RWPE2 (cell line): ENCODE measurements around the gene MPP3.
A peak's percentile ranks its signal among the peaks of the same experiment; 100 is the strongest.
"Not testable (repeated sequence)": the region's sequence is repeated elsewhere in the genome, so short reads cannot be mapped to it uniquely, and the experiment has no call there.

Experiments
- ATAC-seq: fragments of 200-7000 bp; cut with Tn5 transposase; 3 replicates; pipeline ENCODE4 v1.9.1; 2021; ENCODE audit warnings: low read depth
- DNase-seq: peaks from one replicate; pipeline ENCODE4 v3.0.0-alpha.2; 2020; ENCODE audit warnings: low spot score
- H3K27ac ChIP-seq: fragments of 450-650 bp; 2 replicates; pipeline ENCODE4 v1.5.1; 2017; ENCODE audit warnings: mild to moderate bottlenecking; ENCODE audit not compliant: poor library complexity, severe bottlenecking
- H3K27me3 ChIP-seq: fragments of 250-450 bp; sonication (Bioruptor Pico); 2 replicates; pipeline ENCODE4 v1.5.1; 2021; ENCODE audit warnings: mild to moderate bottlenecking, moderate library complexity; ENCODE audit not compliant: insufficient read depth, poor library complexity, severe bottlenecking
- H3K36me3 ChIP-seq: fragments of 250-450 bp; sonication (Bioruptor Pico); 2 replicates; pipeline ENCODE4 v1.5.1; 2020; ENCODE audit warnings: low read depth, mild to moderate bottlenecking, moderate library complexity
- H3K4me1 ChIP-seq: fragments of 250-450 bp; sonication (Bioruptor Pico); 2 replicates; pipeline ENCODE4 v1.5.1; 2021; ENCODE audit warnings: mild to moderate bottlenecking, moderate library complexity; ENCODE audit not compliant: insufficient read depth, poor library complexity, severe bottlenecking
- H3K4me3 ChIP-seq: fragments of 250-450 bp; sonication (Bioruptor Pico); 2 replicates; pipeline ENCODE4 v1.5.1; 2021; ENCODE audit warnings: mild to moderate bottlenecking, moderate library complexity; ENCODE audit not compliant: severe bottlenecking
- H3K9me3 ChIP-seq: fragments of 250-450 bp; sonication (Bioruptor Pico); 2 replicates; pipeline ENCODE4 v1.5.1; 2021; ENCODE audit warnings: mild to moderate bottlenecking, moderate library complexity; ENCODE audit not compliant: severe bottlenecking
- CTCF ChIP-seq: fragments of 450-650 bp; IDR thresholded peaks from one replicate; pipeline ENCODE4 v1.5.1; 2017; ENCODE audit warnings: mild to moderate bottlenecking, moderate library complexity; ENCODE audit not compliant: poor library complexity, severe bottlenecking

MPP3 gene

GRCh38 chr17:43846963-43847371, 14.0 kb upstream of the MPP3 start, which contains the start of gene CD300LG:
Gene CD300LG, plus strand, starts transcription at chr17:43847176. Its CDS starts 41 bp downstream, at chr17:43847217.
- TF ChIP-seq CTCF = no peak
- Histone ChIP-seq H3K27me3 (no peaks in the 10 kb centered on the region), H3K4me1 (no peaks in the 10 kb centered on the region), H3K4me3 (no peak within 1 kb of the TSS), H3K27ac (no peak within 1 kb of the TSS), H3K9me3 (no peaks in the 10 kb centered on the region), H3K36me3 (no peaks in the 10 kb centered on the region)
- no peak for ATAC-seq
- DNase-seq = no peak

GRCh38 chr17:43846221-43846712, 13.3 kb upstream of the MPP3 start:
- Histone ChIP-seq H3K27me3 (no peaks in the 10 kb centered on the region), H3K4me3 (no peak overlapping the region), H3K9me3 (no peaks in the 10 kb centered on the region), H3K4me1 (no peaks in the 10 kb centered on the region), H3K36me3 (no peaks in the 10 kb centered on the region), H3K27ac (no peak overlapping the region)
- TF ChIP-seq CTCF = peak; percentile 96
- ATAC-seq = peak; percentile 96
- no peak for DNase-seq

GRCh38 chr17:43845766-43846165, 12.8 kb upstream of the MPP3 start:
- H3K36me3 ChIP-seq = no peaks in the 10 kb centered on the region
- no peak for ATAC-seq

DNA sequence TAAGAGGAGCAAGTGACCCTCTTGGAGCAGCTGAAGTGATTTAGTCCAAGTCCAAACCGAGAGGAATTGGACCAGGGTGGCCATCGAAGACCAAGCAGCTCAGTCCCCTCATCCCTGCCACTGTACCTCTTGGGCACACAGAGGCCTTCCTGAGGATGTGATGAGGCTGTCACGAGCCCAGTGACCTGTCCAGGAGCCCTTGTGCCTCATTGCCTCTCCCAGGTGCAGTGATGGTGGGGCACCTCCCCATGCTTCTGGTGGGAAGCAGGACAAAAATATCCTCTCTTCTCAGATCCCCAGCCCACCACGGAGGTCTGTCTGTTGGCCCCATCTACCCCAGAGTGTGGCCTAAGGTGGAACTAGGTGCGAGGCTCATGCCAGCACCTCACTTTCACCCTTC, 11.3 kb upstream of the MPP3 start:
- H3K4me3 ChIP-seq = no peak overlapping the region
- H3K4me1 ChIP-seq = peaks cover 3% of the 10 kb centered on the region
- DNase-seq (no peak), ATAC-seq (no peak)
- no peaks in the 10 kb centered on the region for H3K36me3 ChIP-seq
- H3K27me3 ChIP-seq = no peaks in the 10 kb centered on the region
- H3K27ac ChIP-seq = no peak overlapping the region
- no peak for TF ChIP-seq CTCF
- H3K9me3 ChIP-seq = no peaks in the 10 kb centered on the region

More at GRCh38 chr17:43845766-43846165, 12.8 kb upstream of the MPP3 start:
- Histone ChIP-seq H3K27ac (no peak overlapping the region), H3K4me3 (no peak overlapping the region), H3K9me3 (no peaks in the 10 kb centered on the region), H3K27me3 (no peaks in the 10 kb centered on the region), H3K4me1 (no peaks in the 10 kb centered on the region)
- TF ChIP-seq CTCF = no peak
- no peak for DNase-seq

DNA sequence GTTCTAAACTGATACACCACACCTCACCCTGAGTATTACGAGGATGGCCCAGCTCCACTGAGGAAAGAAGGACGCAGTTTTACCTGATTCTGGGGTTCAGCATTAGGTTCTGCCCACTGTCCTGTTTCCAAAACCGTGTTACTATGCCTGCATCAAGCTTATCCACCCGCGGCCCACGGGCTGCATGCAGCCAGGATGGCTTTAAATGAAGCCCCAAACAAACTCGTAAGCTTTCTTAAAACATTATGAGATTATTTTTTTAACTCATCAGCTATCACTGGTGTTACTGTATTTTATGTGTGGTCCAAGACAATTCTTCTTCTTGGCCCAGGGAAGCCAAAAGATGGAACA, 10.0 kb upstream of the MPP3 start:
- no peaks in the 10 kb centered on the region for H3K9me3 ChIP-seq
- DNase-seq = no peak
- H3K36me3 ChIP-seq = no peaks in the 10 kb centered on the region
- H3K27ac ChIP-seq = no peak overlapping the region
- H3K27me3 ChIP-seq = no peaks in the 10 kb centered on the region
- TF ChIP-seq CTCF = no peak
- H3K4me3 ChIP-seq = no peak overlapping the region
- H3K4me1 ChIP-seq = peaks cover 3% of the 10 kb centered on the region
- no peak for ATAC-seq

DNA sequence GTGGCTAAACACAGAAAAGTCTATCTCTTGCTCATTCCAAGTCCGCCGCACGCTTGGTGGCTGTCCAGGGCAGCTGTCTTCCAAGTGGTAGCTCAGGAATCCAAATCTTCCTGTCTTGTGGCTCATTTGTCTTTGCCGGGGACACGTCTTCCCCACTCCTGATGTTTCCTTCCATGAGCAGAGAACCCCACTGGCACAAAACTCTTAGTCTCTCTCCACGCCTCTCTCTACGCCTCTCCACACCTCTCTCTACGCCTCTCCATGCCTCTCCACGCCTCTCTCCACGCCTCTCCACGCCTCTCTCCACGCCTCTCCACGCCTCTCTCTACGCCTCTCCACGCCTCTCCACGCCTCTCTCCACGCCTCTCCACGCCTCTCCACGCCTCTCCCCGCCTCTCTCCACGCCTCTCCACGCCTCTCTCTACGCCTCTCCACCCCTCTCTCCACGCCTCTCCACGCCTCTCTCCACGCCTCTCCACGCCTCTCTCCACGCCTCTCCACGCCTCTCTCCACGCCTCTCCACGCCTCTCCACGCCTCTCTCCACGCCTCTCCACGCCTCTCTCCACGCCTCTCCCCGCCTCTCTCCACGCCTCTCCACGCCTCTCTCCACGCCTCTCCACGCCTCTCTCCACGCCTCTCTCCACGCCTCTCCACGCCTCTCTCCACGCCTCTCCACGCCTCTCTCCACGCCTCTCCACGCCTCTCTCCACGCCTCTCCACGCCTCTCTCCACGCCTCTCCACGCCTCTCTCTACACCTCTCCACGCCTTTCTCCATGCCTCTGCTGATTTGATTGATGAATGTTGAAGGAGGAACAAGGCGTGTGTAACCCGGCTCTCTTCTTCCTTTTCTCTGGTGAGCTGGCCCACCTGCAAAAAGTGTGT, 9.4 kb upstream of the MPP3 start:
- not testable (repeated sequence) for H3K9me3 ChIP-seq, H3K4me3 ChIP-seq, H3K36me3 ChIP-seq, H3K27ac ChIP-seq, H3K27me3 ChIP-seq, DNase-seq, ATAC-seq, H3K4me1 ChIP-seq
